GM18508 (cell line): ENCODE results near the gene MTG1.
A peak's percentile ranks its signal among the peaks of the same experiment; 100 is the strongest.

Experiments used
- ATAC-seq: cut with Tn5 transposase; IDR thresholded peaks from one replicate; pipeline ENCODE4 v1.9.1; 2021; ENCODE audit warnings: moderate number of reproducible peaks; ENCODE audit not compliant: insufficient read depth, unreplicated experiment

The MTG1 gene, protein sequence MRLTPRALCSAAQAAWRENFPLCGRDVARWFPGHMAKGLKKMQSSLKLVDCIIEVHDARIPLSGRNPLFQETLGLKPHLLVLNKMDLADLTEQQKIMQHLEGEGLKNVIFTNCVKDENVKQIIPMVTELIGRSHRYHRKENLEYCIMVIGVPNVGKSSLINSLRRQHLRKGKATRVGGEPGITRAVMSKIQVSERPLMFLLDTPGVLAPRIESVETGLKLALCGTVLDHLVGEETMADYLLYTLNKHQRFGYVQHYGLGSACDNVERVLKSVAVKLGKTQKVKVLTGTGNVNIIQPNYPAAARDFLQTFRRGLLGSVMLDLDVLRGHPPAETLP

GRCh38 chr10:133394064-133394663 lies at the start of gene MTG1:
MTG1 (plus strand) TSS chr10:133394157; CDS start chr10:133394221, 64 bp downstream.
- peak; percentile 38 for ATAC-seq

DNA sequence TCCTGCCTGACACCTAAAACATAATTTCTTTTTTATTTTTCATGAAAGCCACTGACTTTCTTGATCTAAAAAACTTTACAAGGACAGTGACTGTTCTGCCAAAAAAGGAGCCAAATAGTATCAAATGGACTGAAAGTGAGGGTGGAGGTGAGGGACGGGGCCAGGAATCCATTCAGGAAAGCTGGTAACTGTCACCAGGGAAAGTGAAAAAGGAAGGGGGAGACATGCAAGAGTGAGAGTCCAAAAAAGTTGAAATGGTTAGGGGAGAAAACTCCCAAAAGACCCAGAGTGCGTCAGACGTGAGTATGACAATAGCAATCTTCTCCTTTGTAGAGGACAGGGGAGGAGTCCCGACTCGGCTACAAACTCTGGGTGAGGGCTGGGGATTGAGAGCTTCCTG lies 49.7 kb upstream of the MTG1 start:
- ATAC-seq = no peak

GRCh38 chr10:133346413-133346812 lies 47.5 kb upstream of the MTG1 start:
- ATAC-seq = no peak

- no peak for ATAC-seq
Observed at GRCh38 chr10:133347710-133348517, 46.0 kb upstream of the MTG1 start.

GRCh38 chr10:133349160-133349568 lies 44.8 kb upstream of the MTG1 start:
- ATAC-seq = no peak

GRCh38 chr10:133349577-133350011 lies 44.4 kb upstream of the MTG1 start:
- no peak for ATAC-seq

DNA sequence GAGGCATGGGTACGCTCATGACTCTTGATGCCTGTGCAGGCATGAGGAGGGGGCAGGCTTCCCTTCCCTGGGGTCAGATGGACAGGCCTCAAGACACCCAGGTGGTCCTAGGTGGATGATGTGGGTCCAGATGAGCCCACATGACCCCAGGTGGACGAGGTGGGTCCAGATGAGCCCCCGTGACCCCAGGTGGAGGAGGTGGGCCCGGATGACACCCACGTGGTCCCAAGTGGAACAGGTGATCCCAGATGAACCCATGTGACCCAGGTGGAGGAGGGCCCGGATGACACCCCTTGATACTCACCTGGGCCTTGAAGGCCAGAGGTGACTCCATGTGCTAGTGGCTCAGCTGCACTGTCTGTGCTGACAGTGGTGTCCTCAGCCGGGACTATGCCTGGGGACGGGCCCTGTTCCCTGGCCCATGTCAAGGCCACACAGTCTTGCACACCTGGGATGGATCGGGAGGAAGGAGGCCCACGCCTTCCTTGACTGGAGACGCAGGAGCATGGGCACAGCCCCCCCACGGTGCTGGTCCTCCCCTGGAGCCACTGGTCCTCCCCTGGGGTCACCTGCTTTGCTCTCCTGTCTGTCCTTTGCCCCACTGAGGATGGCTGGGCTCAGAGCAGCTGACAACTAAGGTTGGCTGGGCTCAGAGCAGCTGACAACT lies 43.5 kb upstream of the MTG1 start:
- no peak for ATAC-seq

DNA sequence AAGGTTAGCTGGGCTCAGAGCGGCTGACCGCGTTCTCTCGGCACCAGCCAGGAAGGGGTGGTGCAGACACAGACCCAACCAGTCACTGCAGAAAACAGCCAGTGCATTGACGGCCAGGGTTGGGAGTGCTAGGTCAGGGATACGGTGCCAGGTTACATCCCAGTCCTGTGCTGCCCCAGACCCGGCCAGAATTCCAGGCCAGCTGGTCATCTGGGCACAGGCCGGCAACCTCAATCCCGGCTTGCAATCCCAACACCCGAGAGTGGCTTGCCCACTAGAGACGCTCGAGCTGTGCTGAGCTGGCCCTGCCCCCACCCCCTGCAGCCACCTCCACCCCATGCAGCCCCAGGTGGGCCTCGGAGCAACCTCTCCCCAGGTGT lies 43.0 kb upstream of the MTG1 start:
- no peak for ATAC-seq

- ATAC-seq = no peak
Observed at GRCh38 chr10:133351408-133352318, 42.3 kb upstream of the MTG1 start.

GRCh38 chr10:133353202-133353959 lies 40.6 kb upstream of the MTG1 start:
- ATAC-seq = no peak

DNA sequence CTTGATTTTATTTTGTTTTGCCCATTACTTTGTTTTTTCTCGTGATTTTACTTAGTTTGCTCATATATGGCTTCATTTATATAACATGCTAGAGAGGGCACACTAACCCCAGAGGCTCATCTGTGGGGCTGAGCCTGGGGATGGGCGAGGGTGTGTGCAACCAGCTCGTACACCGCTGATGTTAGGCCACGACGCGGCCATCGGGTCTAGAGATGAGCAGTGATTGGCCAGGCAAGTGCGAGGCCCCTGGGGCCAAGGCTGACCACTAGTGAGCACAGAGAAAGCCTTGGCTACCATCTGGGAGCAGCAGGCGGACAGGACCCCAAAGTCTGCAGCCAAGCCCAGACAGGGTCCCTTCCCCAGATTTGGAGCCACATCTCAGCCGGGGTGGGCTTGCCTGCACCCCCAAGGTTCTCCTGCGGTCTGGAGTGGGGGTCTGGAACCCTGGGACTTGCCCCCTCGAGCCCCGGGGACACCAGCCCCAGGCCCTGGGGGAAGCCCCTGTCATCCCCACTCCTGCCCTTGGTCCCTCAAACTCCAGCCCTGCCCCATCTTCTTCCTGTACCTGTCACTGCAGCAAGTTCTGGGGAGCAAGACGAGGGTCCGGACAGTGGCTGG lies 39.9 kb upstream of the MTG1 start:
- no peak for ATAC-seq

DNA sequence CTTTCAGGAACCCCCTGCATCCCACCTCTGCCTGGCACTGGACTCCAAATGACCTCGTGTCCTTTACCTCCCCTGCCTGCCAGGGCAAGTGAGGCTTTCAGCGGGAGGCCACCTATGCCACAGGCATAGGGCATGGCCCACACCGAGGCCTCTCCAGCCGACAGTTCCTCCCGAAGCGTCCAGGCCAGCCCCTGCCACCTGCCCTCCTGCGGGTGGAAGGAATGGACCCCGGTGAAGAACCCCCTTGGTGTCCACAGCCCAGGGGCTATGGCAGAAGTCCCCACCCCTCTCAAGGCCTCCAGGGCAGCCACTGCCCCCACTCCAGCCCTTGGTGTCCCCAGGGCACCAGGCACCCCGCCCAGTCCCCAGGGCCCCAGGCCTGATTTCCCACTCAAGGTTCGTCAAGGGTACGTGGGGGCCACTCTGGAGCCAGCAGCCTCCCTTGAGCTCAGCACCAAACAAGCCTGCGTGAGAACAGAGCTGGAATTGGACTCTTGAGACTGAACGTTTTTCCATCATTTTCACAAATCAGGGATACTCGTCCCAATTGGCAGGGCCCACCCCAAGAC lies 39.2 kb upstream of the MTG1 start:
- ATAC-seq = no peak

DNA sequence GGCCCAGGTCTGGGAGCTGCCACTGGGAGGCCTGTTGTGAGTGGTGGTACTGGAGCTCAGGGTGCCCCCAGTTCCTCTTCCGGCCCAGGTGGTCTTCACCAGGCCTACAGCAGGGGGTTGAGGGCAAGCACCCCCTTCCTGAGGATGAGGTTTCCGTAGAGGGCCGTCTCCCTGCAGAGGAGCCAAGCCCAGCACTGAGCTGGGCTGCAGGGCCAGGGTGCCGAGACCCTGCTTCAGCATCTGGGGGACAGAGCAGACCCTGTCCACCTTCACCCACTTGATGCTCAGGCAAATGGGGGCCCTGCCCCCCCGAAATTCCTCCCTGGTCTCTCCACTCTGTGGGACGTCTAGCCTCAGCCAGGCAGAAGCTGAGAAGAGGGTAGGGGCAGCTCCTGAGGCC lies 38.7 kb upstream of the MTG1 start:
- ATAC-seq = no peak

GRCh38 chr10:133355991-133356390 lies 38.0 kb upstream of the MTG1 start:
- no peak for ATAC-seq

DNA sequence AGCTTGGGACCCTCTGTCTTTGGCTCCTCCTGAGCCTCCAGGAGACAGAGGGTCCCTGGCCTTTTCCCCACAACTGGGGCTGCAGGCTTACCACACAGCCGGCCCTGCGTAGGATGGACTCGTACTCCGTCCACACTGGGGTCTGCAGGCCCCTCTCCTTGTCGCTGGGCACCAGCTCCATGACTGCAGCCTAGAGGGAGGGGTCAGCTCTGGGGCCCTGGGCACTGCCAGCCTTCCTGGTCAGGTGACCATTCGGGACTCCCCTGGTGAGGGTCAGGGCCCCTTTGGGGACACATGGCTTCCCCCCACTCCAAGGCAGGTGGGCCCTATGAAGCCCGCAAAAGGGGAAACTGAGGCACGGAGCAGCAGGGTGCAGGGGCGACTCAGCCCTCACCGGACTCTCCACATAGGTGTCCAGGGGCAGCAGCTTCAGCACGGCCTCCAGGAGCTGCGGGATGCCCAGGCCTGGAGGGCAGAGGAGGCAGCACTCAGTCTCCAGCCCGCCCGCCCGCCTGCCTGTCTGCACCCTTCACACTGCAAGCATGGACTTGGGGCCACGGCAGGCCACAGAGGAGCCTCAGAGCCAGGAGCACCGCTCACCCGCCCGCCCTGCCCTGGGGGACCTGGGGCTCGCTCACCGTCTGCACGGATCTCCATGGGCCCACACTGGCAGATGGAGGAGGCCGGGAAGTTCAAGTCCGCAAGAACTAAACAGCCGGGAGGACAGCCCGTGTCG lies 37.2 kb upstream of the MTG1 start:
- ATAC-seq = no peak

DNA sequence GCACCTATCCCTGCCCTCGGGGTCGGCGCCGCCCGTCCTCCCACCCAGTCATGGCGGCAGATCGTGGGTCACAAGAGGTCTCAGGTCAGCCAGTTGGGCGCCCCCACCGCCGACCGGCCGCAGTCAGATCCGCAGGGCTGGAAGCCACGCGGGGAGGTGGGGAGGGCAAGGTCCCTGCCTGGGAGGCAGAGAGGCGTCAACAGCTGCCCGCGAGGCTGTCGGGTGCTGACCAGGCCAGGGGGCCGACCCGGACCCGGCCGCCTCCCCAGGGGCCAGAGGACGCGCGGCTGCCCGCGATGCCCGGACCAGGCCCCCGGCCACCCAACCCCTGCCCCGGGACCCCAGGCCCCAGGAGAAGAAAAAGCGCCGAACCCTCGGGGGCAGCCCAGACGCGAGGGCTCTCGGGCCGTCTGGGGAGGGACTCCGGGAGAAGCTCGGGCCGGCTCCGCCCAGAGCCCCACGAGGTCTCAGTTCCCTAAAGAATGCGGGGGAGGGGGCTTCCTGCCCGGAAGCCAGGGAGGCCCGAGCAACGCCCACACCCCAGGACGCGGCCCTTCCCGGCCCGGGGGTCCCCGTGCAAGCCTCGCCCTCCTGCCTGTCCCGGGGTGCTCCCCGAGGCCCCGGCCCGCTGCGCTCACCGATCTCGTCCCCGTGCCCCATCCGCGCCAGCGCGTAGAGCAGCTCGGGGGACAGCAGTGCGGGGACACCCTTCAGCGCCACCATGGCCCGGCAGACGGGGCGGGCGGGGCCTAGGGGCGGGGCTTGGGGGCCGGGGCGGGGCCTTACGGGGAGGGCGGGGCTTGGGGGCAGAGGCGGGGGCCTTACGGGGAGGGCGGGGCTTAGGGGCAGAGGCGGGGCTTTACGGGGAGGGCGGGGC lies 36.4 kb upstream of the MTG1 start, which contains the start of gene FUOM:
FUOM (minus strand) TSS at position 735 of the 877 bp plus-strand sequence; CDS start at position 723, 12 bp downstream.
- no peak for ATAC-seq
